NCI-H460 (cell line): Measurements from ENCODE around the gene RAB9A. TPM values are rescaled to one million over a fixed set of nuclear protein-coding genes. Genes with fewer than 3 reads are reported as not detected.
"Not testable (repeated sequence)": the region's sequence is repeated elsewhere in the genome, so short reads cannot be mapped to it uniquely, and the experiment has no call there.

Experiments
- DNase-seq: peaks from one replicate; pipeline ENCODE4 v3.0.0-alpha.2; 2016; ENCODE audit warnings: low read depth; ENCODE audit errors: extremely low read depth
- polyA plus RNA-seq: library from polyadenylated mRNA; depleted of rRNA; stranded (reverse); fragments of >200 nt; gene quantifications from 2 replicates; pipeline ENCODE4 v1.2.3, GENCODE V29; 2014; cell fraction: nucleus; rRNA removed
- total RNA-seq: library from RNA; depleted of rRNA; stranded (reverse); fragments of >200 nt; shearing (Covaris generic); gene quantifications from 2 replicates; pipeline ENCODE4 v1.2.3, GENCODE V29; 2014; rRNA removed

Gene RAB9A
- 26.9 and 35.9 TPM in 2 replicates for total RNA-seq
- 21.9 and 34.7 TPM in 2 replicates for polyA plus RNA-seq

- peak; percentile 69 for DNase-seq
Observed at GRCh38 chrX:13688958-13689740, at the start of gene RAB9A. RAB9A (plus strand) TSS chrX:13689128; CDS start chrX:13708747, 19,619 bp downstream.

- not testable (repeated sequence) for DNase-seq
Observed at GRCh38 chrX:13641684-13642083, 47.2 kb upstream of the RAB9A start.

- no peak for DNase-seq
Observed at GRCh38 chrX:13645464-13646153, 43.3 kb upstream of the RAB9A start.

- DNase-seq: peak; percentile 69
Observed at GRCh38 chrX:13646154-13646549, 42.8 kb upstream of the RAB9A start.

- peak; percentile 36 for DNase-seq
Observed at GRCh38 chrX:13647709-13648212, 41.2 kb upstream of the RAB9A start.

- not testable (repeated sequence) for DNase-seq
Observed at GRCh38 chrX:13648336-13648735, 40.6 kb upstream of the RAB9A start.

GRCh38 chrX:13649838-13650237, 39.1 kb upstream of the RAB9A start:
- no peak for DNase-seq

GRCh38 chrX:13650318-13650717, 38.6 kb upstream of the RAB9A start:
- DNase-seq: no peak

- no peak for DNase-seq
Observed at GRCh38 chrX:13651150-13651549, 37.8 kb upstream of the RAB9A start.

GRCh38 chrX:13652287-13652793, 36.6 kb upstream of the RAB9A start:
- no peak for DNase-seq

- DNase-seq: peak; percentile 96
Observed at GRCh38 chrX:13652850-13653693, 35.9 kb upstream of the RAB9A start, which contains the start of gene TCEANC. TCEANC (plus strand) TSS chrX:13653141; CDS start chrX:13662509, 9,368 bp downstream.

- no peak for DNase-seq
Observed at GRCh38 chrX:13654116-13654515, 34.8 kb upstream of the RAB9A start.

- DNase-seq: no peak
Observed at GRCh38 chrX:13655674-13656073, 33.3 kb upstream of the RAB9A start.

GRCh38 chrX:13658602-13659001, 30.3 kb upstream of the RAB9A start:
- peak; percentile 48 for DNase-seq

- no peak for DNase-seq
Observed at GRCh38 chrX:13659063-13659462, 29.9 kb upstream of the RAB9A start.

GRCh38 chrX:13661735-13662288, 27.1 kb upstream of the RAB9A start:
- DNase-seq: no peak

GRCh38 chrX:13662355-13662791, 26.6 kb upstream of the RAB9A start:
- no peak for DNase-seq

- DNase-seq: no peak
Observed at GRCh38 chrX:13664020-13664419, 24.9 kb upstream of the RAB9A start.

- DNase-seq: no peak
Observed at GRCh38 chrX:13666836-13667235, 22.1 kb upstream of the RAB9A start.

- DNase-seq: no peak
Observed at GRCh38 chrX:13667919-13668318, 21.0 kb upstream of the RAB9A start.
